Activated T-helper 1 cell treated with anti-CD3 and anti-CD28 coated beads, Interleukin-12 subunit alpha, Interleukin-12 subunit beta, Interleukin-2, Interleukin-4 antibody, amounts not matched to agents 30 ng/mL and 10 ng/mL and 1 ng/mL, durations not matched to agents 14 hours and 24 hours and 36 hours (primary cell): ENCODE results near the gene ASCL4. TPM values are rescaled to one million over a fixed set of nuclear protein-coding genes. Genes with fewer than 3 reads are reported as not detected.
"Not testable (repeated sequence)": the region's sequence is repeated elsewhere in the genome, so short reads cannot be mapped to it uniquely, and the experiment has no call there.

Experiments used
- DNase-seq: peaks from one replicate; pipeline ENCODE4 v3.0.0; 2021; ENCODE audit warnings: low spot score
- H3K27ac Mint-ChIP-seq: one replicate; pipeline ENCODE4 v1.8.0; 2021; ENCODE audit warnings: mild to moderate bottlenecking, mixed read lengths
- H3K27me3 Mint-ChIP-seq: one replicate; pipeline ENCODE4 v1.8.0; 2022; ENCODE audit warnings: mild to moderate bottlenecking, moderate library complexity, mixed read lengths; ENCODE audit not compliant: insufficient read depth
- H3K36me3 Mint-ChIP-seq: one replicate; pipeline ENCODE4 v1.8.0; 2021; ENCODE audit warnings: low read depth, mixed read lengths
- H3K4me1 Mint-ChIP-seq: one replicate; pipeline ENCODE4 v1.8.0; 2021; ENCODE audit warnings: low read depth, mixed read lengths
- H3K4me3 Mint-ChIP-seq: one replicate; pipeline ENCODE4 v1.8.0; 2021; ENCODE audit warnings: mild to moderate bottlenecking, moderate library complexity, mixed read lengths
- H3K9me3 Mint-ChIP-seq: one replicate; pipeline ENCODE4 v1.8.0; 2021; ENCODE audit warnings: mixed read lengths
- intact Hi-C: fragments of 100-400 bp; cut with micrococcal nuclease; formaldehyde crosslinking; loops from one replicate; pipeline ENCODE4 v1.15.1; 2024
- total RNA-seq: library from RNA; stranded (reverse); gene quantifications from 2 replicates; pipeline ENCODE4 v1.2.3, GENCODE V29; 2022

The ASCL4 gene
- not detected in 2 replicates for total RNA-seq

- H3K9me3 Mint-ChIP-seq = no peaks in the 10 kb centered on the region
- no peak within 1 kb of the TSS for H3K4me3 Mint-ChIP-seq
- peaks cover 53% of the 10 kb centered on the region for H3K27me3 Mint-ChIP-seq
- no peak for DNase-seq
- peaks cover 11% of the 10 kb centered on the region for H3K4me1 Mint-ChIP-seq
- intact Hi-C loops = loop anchor here (10.0 kb wide), 1 partner anchor 1190 kb away; the partner anchor contains the start of gene RFX4
- H3K36me3 Mint-ChIP-seq = peaks cover 1% of the 10 kb centered on the region
- no peak within 1 kb of the TSS for H3K27ac Mint-ChIP-seq
These were observed at the start of gene ASCL4 for GRCh38 chr12:107774349-107775029. TSS of gene ASCL4 (plus strand) at chr12:107774704. CDS start at chr12:107775219, 515 bp downstream.

GRCh38 chr12:107727327-107727726 lies 47.2 kb upstream of the ASCL4 start:
- H3K27me3 Mint-ChIP-seq, DNase-seq, H3K27ac Mint-ChIP-seq, H3K4me1 Mint-ChIP-seq, H3K9me3 Mint-ChIP-seq, H3K36me3 Mint-ChIP-seq, intact Hi-C loops, H3K4me3 Mint-ChIP-seq: not testable (repeated sequence)

GRCh38 chr12:107727742-107728141 lies 46.8 kb upstream of the ASCL4 start:
- H3K27me3 Mint-ChIP-seq, DNase-seq, H3K4me3 Mint-ChIP-seq, H3K27ac Mint-ChIP-seq, intact Hi-C loops, H3K9me3 Mint-ChIP-seq, H3K36me3 Mint-ChIP-seq, H3K4me1 Mint-ChIP-seq: not testable (repeated sequence)

GRCh38 chr12:107730618-107731341 lies 43.7 kb upstream of the ASCL4 start:
- intact Hi-C loops = no loop called here
- H3K27ac Mint-ChIP-seq = no peak overlapping the region
- DNase-seq = no peak
- H3K4me1 Mint-ChIP-seq = no peaks in the 10 kb centered on the region
- no peaks in the 10 kb centered on the region for H3K9me3 Mint-ChIP-seq
- peaks cover 22% of the 10 kb centered on the region for H3K36me3 Mint-ChIP-seq
- H3K4me3 Mint-ChIP-seq = no peak overlapping the region
- no peaks in the 10 kb centered on the region for H3K27me3 Mint-ChIP-seq

- Mint-ChIP-seq H3K27ac (no peak overlapping the region), H3K36me3 (peaks cover 27% of the 10 kb centered on the region), H3K9me3 (no peaks in the 10 kb centered on the region), H3K4me1 (no peaks in the 10 kb centered on the region), H3K27me3 (no peaks in the 10 kb centered on the region), H3K4me3 (no peak overlapping the region)
- DNase-seq = no peak
- intact Hi-C loops = no loop called here
These were observed 43.1 kb upstream of the ASCL4 start for GRCh38 chr12:107731366-107731765.

GRCh38 chr12:107732365-107732764 lies 42.1 kb upstream of the ASCL4 start:
- H3K9me3 Mint-ChIP-seq = no peaks in the 10 kb centered on the region
- H3K27ac Mint-ChIP-seq = no peak overlapping the region
- H3K36me3 Mint-ChIP-seq = peaks cover 36% of the 10 kb centered on the region
- H3K4me1 Mint-ChIP-seq = peaks cover 4% of the 10 kb centered on the region
- no peaks in the 10 kb centered on the region for H3K27me3 Mint-ChIP-seq
- no peak overlapping the region for H3K4me3 Mint-ChIP-seq
- intact Hi-C loops = no loop called here
- DNase-seq = no peak

- Mint-ChIP-seq H3K9me3 (no peaks in the 10 kb centered on the region), H3K27me3 (no peaks in the 10 kb centered on the region), H3K4me3 (no peak overlapping the region), H3K27ac (no peak overlapping the region), H3K36me3 (peaks cover 50% of the 10 kb centered on the region), H3K4me1 (peaks cover 5% of the 10 kb centered on the region)
- DNase-seq = no peak
- intact Hi-C loops = no loop called here
These were observed 40.4 kb upstream of the ASCL4 start for GRCh38 chr12:107734139-107734538.

GRCh38 chr12:107735763-107736162 lies 38.7 kb upstream of the ASCL4 start:
- Mint-ChIP-seq H3K4me3 (no peak overlapping the region), H3K27ac (no peak overlapping the region), H3K9me3 (no peaks in the 10 kb centered on the region), H3K36me3 (peaks cover 61% of the 10 kb centered on the region), H3K4me1 (peaks cover 5% of the 10 kb centered on the region), H3K27me3 (no peaks in the 10 kb centered on the region)
- DNase-seq = no peak
- intact Hi-C loops = no loop called here

- no peaks in the 10 kb centered on the region for H3K9me3 Mint-ChIP-seq
- intact Hi-C loops = no loop called here
- DNase-seq = no peak
- no peak overlapping the region for H3K4me3 Mint-ChIP-seq
- H3K4me1 Mint-ChIP-seq = peaks cover 5% of the 10 kb centered on the region
- no peak overlapping the region for H3K27ac Mint-ChIP-seq
- H3K27me3 Mint-ChIP-seq = no peaks in the 10 kb centered on the region
- H3K36me3 Mint-ChIP-seq = peaks cover 71% of the 10 kb centered on the region
These were observed 37.6 kb upstream of the ASCL4 start for GRCh38 chr12:107736914-107737313.

GRCh38 chr12:107748472-107748871 lies 26.0 kb upstream of the ASCL4 start:
- peaks cover 33% of the 10 kb centered on the region for H3K36me3 Mint-ChIP-seq
- no peaks in the 10 kb centered on the region for H3K4me1 Mint-ChIP-seq
- intact Hi-C loops = no loop called here
- H3K27me3 Mint-ChIP-seq = no peaks in the 10 kb centered on the region
- H3K4me3 Mint-ChIP-seq = no peak overlapping the region
- H3K27ac Mint-ChIP-seq = no peak overlapping the region
- DNase-seq = no peak
- no peaks in the 10 kb centered on the region for H3K9me3 Mint-ChIP-seq

GRCh38 chr12:107749083-107749482 lies 25.4 kb upstream of the ASCL4 start:
- H3K9me3 Mint-ChIP-seq = no peaks in the 10 kb centered on the region
- H3K36me3 Mint-ChIP-seq = peaks cover 33% of the 10 kb centered on the region
- DNase-seq = no peak
- intact Hi-C loops = no loop called here
- no peak overlapping the region for H3K27ac Mint-ChIP-seq
- peaks cover 5% of the 10 kb centered on the region for H3K4me1 Mint-ChIP-seq
- no peaks in the 10 kb centered on the region for H3K27me3 Mint-ChIP-seq
- H3K4me3 Mint-ChIP-seq = no peak overlapping the region

- H3K4me1 Mint-ChIP-seq = peaks cover 40% of the 10 kb centered on the region
- peak overlapping the region; percentile 89 for H3K27ac Mint-ChIP-seq
- peaks cover 3% of the 10 kb centered on the region for H3K27me3 Mint-ChIP-seq
- DNase-seq = no peak
- H3K36me3 Mint-ChIP-seq = peaks cover 13% of the 10 kb centered on the region
- intact Hi-C loops = loop anchor here (2.0 to 5.0 kb wide), 2 partner anchors 153 to 1512 kb away; partner anchors contain the start of gene CKAP4
- H3K9me3 Mint-ChIP-seq = no peaks in the 10 kb centered on the region
- H3K4me3 Mint-ChIP-seq = peak overlapping the region; percentile 92
These were observed 15.1 kb upstream of the ASCL4 start for GRCh38 chr12:107759410-107759809.

- no peaks in the 10 kb centered on the region for H3K9me3 Mint-ChIP-seq
- H3K4me1 Mint-ChIP-seq = peaks cover 40% of the 10 kb centered on the region
- DNase-seq = peak; percentile 23
- intact Hi-C loops = loop anchor here (2.0 to 5.0 kb wide), 5 partner anchors 443 to 1458 kb away; partner anchors contain the start of genes ALKBH2, FICD, ISCU and SART3
- peaks cover 7% of the 10 kb centered on the region for H3K36me3 Mint-ChIP-seq
- peaks cover 3% of the 10 kb centered on the region for H3K27me3 Mint-ChIP-seq
- peak overlapping the region; percentile 92 for H3K4me3 Mint-ChIP-seq
- peak overlapping the region; percentile 89 for H3K27ac Mint-ChIP-seq
These were observed 14.2 kb upstream of the ASCL4 start for GRCh38 chr12:107760207-107760808.
